A673 (cell line): ENCODE data around the gene MAG.

Experiments used
- EZH2 ChIP-seq: fragments of 200-600 bp; sonication (generic); IDR thresholded peaks from 2 replicates; pipeline ENCODE4 v1.6.1; 2017; ENCODE audit warnings: borderline replicate concordance, low read depth, mild to moderate bottlenecking, mixed read lengths, antibody characterized with exemption, low read length; ENCODE audit not compliant: poor library complexity, severe bottlenecking
- TF ChIP-seq, protein P1 (sequence below): fragments of 300-800, 200-600 bp; sonication (generic); conservative IDR thresholded peaks from 2 replicates; pipeline ENCODE4 v1.5.1; 2017; ENCODE audit warnings: low read depth, mild to moderate bottlenecking, antibody characterized with exemption, low read length, moderate library complexity, mixed read lengths

DNA sequence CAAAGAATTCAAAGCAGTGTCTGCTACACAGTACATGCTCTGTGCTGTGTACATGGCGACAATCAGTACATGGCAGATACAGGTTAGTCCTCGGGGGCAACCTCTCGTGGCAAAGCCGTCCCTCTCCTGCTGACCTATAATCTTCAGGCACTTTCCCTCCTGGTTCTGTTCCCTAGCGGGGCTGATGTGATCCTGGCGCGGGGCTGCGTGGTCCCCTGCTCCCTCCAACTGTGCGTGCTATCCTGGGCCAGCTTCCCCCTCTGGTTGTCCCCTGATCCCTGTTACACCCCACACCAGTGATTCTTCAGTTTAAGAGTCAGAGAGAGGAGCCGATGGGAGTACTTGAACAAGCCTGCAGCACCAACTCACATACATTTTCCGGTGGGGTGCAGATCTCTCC, 12.1 kb downstream of the MAG start:
- TF ChIP-seq EZH2, result no peak
- TF ChIP-seq, protein P1, sequence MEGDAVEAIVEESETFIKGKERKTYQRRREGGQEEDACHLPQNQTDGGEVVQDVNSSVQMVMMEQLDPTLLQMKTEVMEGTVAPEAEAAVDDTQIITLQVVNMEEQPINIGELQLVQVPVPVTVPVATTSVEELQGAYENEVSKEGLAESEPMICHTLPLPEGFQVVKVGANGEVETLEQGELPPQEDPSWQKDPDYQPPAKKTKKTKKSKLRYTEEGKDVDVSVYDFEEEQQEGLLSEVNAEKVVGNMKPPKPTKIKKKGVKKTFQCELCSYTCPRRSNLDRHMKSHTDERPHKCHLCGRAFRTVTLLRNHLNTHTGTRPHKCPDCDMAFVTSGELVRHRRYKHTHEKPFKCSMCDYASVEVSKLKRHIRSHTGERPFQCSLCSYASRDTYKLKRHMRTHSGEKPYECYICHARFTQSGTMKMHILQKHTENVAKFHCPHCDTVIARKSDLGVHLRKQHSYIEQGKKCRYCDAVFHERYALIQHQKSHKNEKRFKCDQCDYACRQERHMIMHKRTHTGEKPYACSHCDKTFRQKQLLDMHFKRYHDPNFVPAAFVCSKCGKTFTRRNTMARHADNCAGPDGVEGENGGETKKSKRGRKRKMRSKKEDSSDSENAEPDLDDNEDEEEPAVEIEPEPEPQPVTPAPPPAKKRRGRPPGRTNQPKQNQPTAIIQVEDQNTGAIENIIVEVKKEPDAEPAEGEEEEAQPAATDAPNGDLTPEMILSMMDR, result no peak
